IMR-90 (cell line): ENCODE data around the gene OR1L8. TPM values are rescaled to one million over a fixed set of nuclear protein-coding genes. Genes with fewer than 3 reads are reported as not detected.

Experiments
- ATAC-seq: fragments of 200-7000 bp; cut with Tn5 transposase; 2 replicates; pipeline ENCODE4 v1.9.1; 2020; ENCODE audit warnings: low read depth, mild to moderate bottlenecking, moderate library complexity
- BruUV-seq: library from RNA; stranded (reverse); fragments of 400-500 nt; replicated peaks from 2 replicates; lab custom pipeline; 2021; lab: Mats Ljungman, UMichigan
- CTCF ChIA-PET: fragments of 300-600 bp; formaldehyde crosslinking; extraction: SDS; loops from one replicate; lab custom pipeline; 2021; ENCODE audit warnings: antibody characterized with exemption; lab: Yijun Ruan, JAX
- POLR2A ChIA-PET: fragments of 300-600 bp; sonication (Branson Sonifier 250); formaldehyde crosslinking; loops from one replicate; lab custom pipeline; 2022; ENCODE audit warnings: antibody characterized with exemption; ENCODE audit not compliant: unreplicated experiment; lab: Charles Lee
- DNase-seq: peaks from one replicate; pipeline ENCODE4 v3.0.0; 2013
- H2AFZ ChIP-seq: replicated peaks from 2 replicates; pipeline ENCODE3; 2013; ENCODE audit warnings: low read length, mild to moderate bottlenecking; ENCODE audit not compliant: poor library complexity
- H2AK5ac ChIP-seq: 2 replicates; pipeline ENCODE4 v1.6.1; 2013; ENCODE audit warnings: low read depth, low read length, inconsistent platforms
- H2AK9ac ChIP-seq: replicated peaks from 2 replicates; pipeline ENCODE3; 2013; ENCODE audit warnings: mild to moderate bottlenecking, low read depth, low read length, moderate library complexity; ENCODE audit not compliant: poor library complexity
- H2BK120ac ChIP-seq: 2 replicates; pipeline ENCODE4 v1.6.1; 2013; ENCODE audit warnings: low read depth, low read length, inconsistent platforms
- H2BK15ac ChIP-seq: 3 replicates; pipeline ENCODE4 v1.6.1; 2013; ENCODE audit warnings: low read depth, low read length, inconsistent platforms
- H2BK20ac ChIP-seq: 2 replicates; pipeline ENCODE4 v1.6.1; 2013; ENCODE audit warnings: low read depth, mild to moderate bottlenecking, inconsistent platforms, low read length, moderate library complexity
- H2BK5ac ChIP-seq: 2 replicates; pipeline ENCODE4 v1.6.1; 2013; ENCODE audit warnings: mild to moderate bottlenecking, low read depth, low read length, inconsistent platforms; ENCODE audit not compliant: poor library complexity, severe bottlenecking
- H3K14ac ChIP-seq: replicated peaks from 2 replicates; pipeline ENCODE4 v1.6.1; 2013; ENCODE audit warnings: low read depth, low read length, inconsistent platforms
- H3K18ac ChIP-seq: 2 replicates; pipeline ENCODE4 v1.6.1; 2013; ENCODE audit warnings: low read depth, low read length, control low read depth
- H3K23ac ChIP-seq: 2 replicates; pipeline ENCODE4 v1.6.1; 2013; ENCODE audit warnings: low read depth, low read length, inconsistent platforms
- H3K27ac ChIP-seq: 2 replicates; pipeline ENCODE4 v1.5.1; 2013; ENCODE audit warnings: mild to moderate bottlenecking, control low read depth, low read length; ENCODE audit not compliant: insufficient read depth
- H3K27me3 ChIP-seq: 2 replicates; pipeline ENCODE4 v1.6.1; 2013; ENCODE audit warnings: low read length; ENCODE audit not compliant: control insufficient read depth, insufficient read depth
- H3K36me3 ChIP-seq: 2 replicates; pipeline ENCODE4 v1.6.1; 2013; ENCODE audit warnings: low read length, mixed read lengths; ENCODE audit not compliant: control insufficient read depth, insufficient read depth
- H3K4ac ChIP-seq: 2 replicates; pipeline ENCODE4 v1.6.1; 2013; ENCODE audit warnings: low read depth, low read length, inconsistent platforms
- H3K4me1 ChIP-seq: 2 replicates; pipeline ENCODE4 v1.6.1; 2013; ENCODE audit warnings: low read length, mixed read lengths; ENCODE audit not compliant: control insufficient read depth, insufficient read depth
- H3K4me2 ChIP-seq: 2 replicates; pipeline ENCODE4 v1.6.1; 2013; ENCODE audit warnings: low read depth, mild to moderate bottlenecking, control low read depth, low read length, moderate library complexity
- H3K4me3 ChIP-seq: 2 replicates; pipeline ENCODE4 v1.5.1; 2013; ENCODE audit warnings: low read depth, mild to moderate bottlenecking, control low read depth, low read length, moderate library complexity; ENCODE audit not compliant: insufficient read depth
- H3K56ac ChIP-seq: 2 replicates; pipeline ENCODE4 v1.6.1; 2013; ENCODE audit warnings: low read length, inconsistent platforms; ENCODE audit not compliant: insufficient read depth; ENCODE audit errors: extremely low read depth
- H3K79me1 ChIP-seq, 2 experiments: 2 replicates each; pipeline ENCODE4 v1.6.1; 2013; ENCODE audit warnings: low read length in 2 of 2, inconsistent platforms in 1 of 2, low read depth in 1 of 2
- H3K9ac ChIP-seq: 2 replicates; pipeline ENCODE4 v1.6.1; 2013; ENCODE audit warnings: low read depth, low read length, control low read depth
- H3K9me1 ChIP-seq: 2 replicates; pipeline ENCODE4 v1.6.1; 2013; ENCODE audit warnings: low read length, inconsistent platforms; ENCODE audit not compliant: insufficient read depth
- H3K9me3 ChIP-seq: 2 replicates; pipeline ENCODE4 v1.6.1; 2013; ENCODE audit warnings: low read length; ENCODE audit not compliant: control insufficient read depth, insufficient read depth
- H4K20me1 ChIP-seq: 2 replicates; pipeline ENCODE4 v1.6.1; 2013; ENCODE audit warnings: low read length, inconsistent platforms; ENCODE audit not compliant: insufficient read depth
- H4K5ac ChIP-seq: 2 replicates; pipeline ENCODE4 v1.6.1; 2013; ENCODE audit warnings: mild to moderate bottlenecking, low read depth, low read length, control low read depth
- H4K8ac ChIP-seq, 2 experiments: 2 replicates each; pipeline ENCODE4 v1.6.1; 2013; ENCODE audit warnings: low read depth in 2 of 2, low read length in 2 of 2, control low read depth in 1 of 2, inconsistent platforms in 1 of 2
- H4K91ac ChIP-seq: 2 replicates; pipeline ENCODE4 v1.6.1; 2013; ENCODE audit warnings: low read depth, low read length, inconsistent platforms; ENCODE audit not compliant: insufficient read depth
- BHLHE40 ChIP-seq: fragments of 150-350 bp; IDR thresholded peaks from 2 replicates; pipeline ENCODE4 v1.6.1; 2016; ENCODE audit warnings: mild to moderate bottlenecking, low read depth, low read length
- CEBPB ChIP-seq: IDR thresholded peaks from 2 replicates; pipeline ENCODE4 v1.6.1; 2012; ENCODE audit warnings: low read depth, low read length, improper control_type of control experiment
- CHD1 ChIP-seq: IDR thresholded peaks from 2 replicates; pipeline ENCODE4 v1.6.1; 2012; ENCODE audit warnings: low read depth, low read length, improper control_type of control experiment
- FOS ChIP-seq: fragments of 150-350 bp; IDR thresholded peaks from 2 replicates; pipeline ENCODE4 v1.6.1; 2016; ENCODE audit warnings: low read depth, low read length
- MAFK ChIP-seq: IDR thresholded peaks from 2 replicates; pipeline ENCODE4 v1.6.1; 2012; ENCODE audit warnings: low read depth, low read length, improper control_type of control experiment
- MAZ ChIP-seq: IDR thresholded peaks from 2 replicates; pipeline ENCODE4 v1.6.1; 2012; ENCODE audit warnings: low read depth, mild to moderate bottlenecking, low read length, improper control_type of control experiment, moderate library complexity, borderline replicate concordance
- MXI1 ChIP-seq: IDR thresholded peaks from 2 replicates; pipeline ENCODE4 v1.6.1; 2012; ENCODE audit warnings: low read depth, mild to moderate bottlenecking, low read length, moderate library complexity, borderline replicate concordance
- NFE2L2 ChIP-seq: fragments of 150-350 bp; IDR thresholded peaks from 2 replicates; pipeline ENCODE4 v1.6.1; 2016; ENCODE audit warnings: low read depth, mild to moderate bottlenecking, low read length
- POLR2A ChIP-seq: IDR thresholded peaks from 2 replicates; pipeline ENCODE4 v1.6.1; 2012; ENCODE audit warnings: mild to moderate bottlenecking, low read depth, low read length
- RCOR1 ChIP-seq: IDR thresholded peaks from 2 replicates; pipeline ENCODE4 v1.6.1; 2012; ENCODE audit warnings: mild to moderate bottlenecking, low read length, improper control_type of control experiment; ENCODE audit not compliant: insufficient replicate concordance
- RFX5 ChIP-seq: IDR thresholded peaks from 2 replicates; pipeline ENCODE4 v1.8.0; 2012; ENCODE audit warnings: low read depth, mild to moderate bottlenecking, low read length, moderate library complexity
- SMC3 ChIP-seq: fragments of 150-350 bp; IDR thresholded peaks from 2 replicates; pipeline ENCODE4 v1.6.1; 2016; ENCODE audit warnings: low read depth, mild to moderate bottlenecking, antibody characterized with exemption, low read length, moderate library complexity
- WGBS, 2 experiments: methylation state at CpG; one replicate each; pipeline versions ENCODE4 v1.1.5 to v1.1.7; 2013; ENCODE audit warnings: missing lambda C conversion rate in 2 of 2; ENCODE audit not compliant: insufficient read length in 1 of 2; ENCODE audit errors: extremely low coverage in 2 of 2; 5-methylcytosine and 5-hydroxymethylcytosine counted together
- dilution Hi-C: fragments of 300-500 bp; cut with HindIII; formaldehyde crosslinking; loops from one replicate; pipeline ENCODE4 v1.14.3; 2018; ENCODE audit warnings: low sequenced_read_pairs; ENCODE audit not compliant: unreplicated experiment
- in situ Hi-C: fragments of 300-500 bp; cut with MboI; formaldehyde crosslinking; loops from 3 replicates; pipeline ENCODE4 v1.14.3; 2019; ENCODE audit warnings: low sequenced_read_pairs, inconsistent platforms, mixed read lengths
- intact Hi-C: fragments of 100-400 bp; cut with micrococcal nuclease; formaldehyde crosslinking; loops from 2 replicates; pipeline ENCODE4 v1.10.0; 2022
- polyA plus RNA-seq, 3 experiments: library from polyadenylated mRNA; depleted of rRNA; stranded (reverse); fragments of >200 nt; gene quantifications; 2 replicates each; pipeline ENCODE4 v1.2.3, GENCODE V29; 2012; ENCODE audit warnings: low replicate concordance in 1 of 3
- total RNA-seq: library from RNA; depleted of rRNA; stranded (reverse); fragments of >200 nt; gene quantifications from 2 replicates; pipeline ENCODE4 v1.2.3, GENCODE V29; 2012
- TF ChIP-seq, protein P1 (sequence below): fragments of 150-350 bp; IDR thresholded peaks from 2 replicates; pipeline ENCODE4 v1.6.1; 2016; ENCODE audit warnings: low read depth, mild to moderate bottlenecking, low read length, moderate library complexity, borderline replicate concordance
- TF ChIP-seq, protein P2 (sequence below): conservative IDR thresholded peaks from 2 replicates; pipeline ENCODE4 v1.5.1; 2012; ENCODE audit warnings: mild to moderate bottlenecking, low read depth, low read length, improper control_type of control experiment
- TF ChIP-seq, protein P3 (sequence below): fragments of 150-350 bp; IDR thresholded peaks from 2 replicates; pipeline ENCODE4 v1.6.1; 2017; ENCODE audit warnings: mild to moderate bottlenecking, antibody characterized with exemption, low read length, low read depth

The OR1L8 gene
- total and polyA plus RNA-seq, 2 of the 4 experiments (the other 2 are of a cell fraction) = not detected

DNA sequence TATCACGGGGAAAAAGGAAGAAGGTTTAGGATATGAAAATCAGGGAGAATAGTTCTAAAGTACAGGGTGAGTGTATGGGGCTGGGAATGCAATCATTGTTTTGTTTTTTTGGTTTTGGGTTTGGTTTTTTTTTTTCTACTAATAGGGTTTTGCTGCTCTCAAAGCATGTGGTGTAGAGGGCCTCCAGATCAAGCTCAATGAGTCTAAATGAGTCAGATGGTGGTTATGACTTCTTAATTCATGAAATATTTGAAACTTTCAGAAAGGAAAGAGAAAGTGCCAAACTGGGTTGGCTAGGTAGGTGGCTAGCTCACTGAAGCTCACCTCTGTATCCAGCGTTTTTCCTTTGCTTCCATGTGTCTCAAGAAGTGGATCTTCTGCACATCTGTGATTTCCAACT, 10.7 kb downstream of the OR1L8 start:
- in situ Hi-C loops = no loop called here
- H3K4me3 ChIP-seq = no peak overlapping the region

More for the DNA sequence above, 10.7 kb downstream of the OR1L8 start:
- Histone ChIP-seq H4K5ac (peak overlapping the region; percentile 2), H4K20me1 (no peaks in the 10 kb centered on the region), H2AFZ (no peak overlapping the region), H3K23ac (peak overlapping the region; percentile 48; the same call in 1 of the 2 replicates), H2AK9ac (no peak overlapping the region), H2BK15ac (no peak overlapping the region), H3K9ac (no peak overlapping the region), H3K27ac (peak overlapping the region; percentile 77), H2AK5ac (no peak overlapping the region), H3K4me1 (peaks cover 5% of the 10 kb centered on the region; the same call in 1 of the 2 replicates), H3K4ac (peak overlapping the region; percentile 82), H2BK120ac (peak overlapping the region; percentile 84), H3K14ac (no peak overlapping the region), H3K4me2 (peak overlapping the region; percentile 0), H4K8ac (peak overlapping the region; percentile 4 to 22; a peak in 2 of 4 replicates), H3K9me3 (no peaks in the 10 kb centered on the region), H3K18ac (peak overlapping the region; percentile 33; the same call in 1 of the 2 replicates), H4K91ac (peak overlapping the region; percentile 73), H3K9me1 (no peaks in the 10 kb centered on the region), H2BK20ac (peak overlapping the region; percentile 73), H3K56ac (peak overlapping the region; percentile 27; the same call in 1 of the 2 replicates), H3K27me3 (no peaks in the 10 kb centered on the region; the same call in 1 of the 2 replicates), H2BK5ac (no peak overlapping the region), H3K36me3 (no peaks in the 10 kb centered on the region), H3K79me1 (no peaks in the 10 kb centered on the region)
- no peak for TF ChIP-seq RFX5
- TF ChIP-seq NFE2L2 = no peak
- no peak for TF ChIP-seq CEBPB
- TF ChIP-seq BHLHE40 = no peak
- no peak for TF ChIP-seq SMC3
- TF ChIP-seq, protein P1, sequence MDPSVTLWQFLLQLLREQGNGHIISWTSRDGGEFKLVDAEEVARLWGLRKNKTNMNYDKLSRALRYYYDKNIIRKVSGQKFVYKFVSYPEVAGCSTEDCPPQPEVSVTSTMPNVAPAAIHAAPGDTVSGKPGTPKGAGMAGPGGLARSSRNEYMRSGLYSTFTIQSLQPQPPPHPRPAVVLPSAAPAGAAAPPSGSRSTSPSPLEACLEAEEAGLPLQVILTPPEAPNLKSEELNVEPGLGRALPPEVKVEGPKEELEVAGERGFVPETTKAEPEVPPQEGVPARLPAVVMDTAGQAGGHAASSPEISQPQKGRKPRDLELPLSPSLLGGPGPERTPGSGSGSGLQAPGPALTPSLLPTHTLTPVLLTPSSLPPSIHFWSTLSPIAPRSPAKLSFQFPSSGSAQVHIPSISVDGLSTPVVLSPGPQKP = no peak
- no peak for TF ChIP-seq MXI1
- TF ChIP-seq CHD1 = no peak
- TF ChIP-seq MAFK = no peak
- TF ChIP-seq, protein P2, sequence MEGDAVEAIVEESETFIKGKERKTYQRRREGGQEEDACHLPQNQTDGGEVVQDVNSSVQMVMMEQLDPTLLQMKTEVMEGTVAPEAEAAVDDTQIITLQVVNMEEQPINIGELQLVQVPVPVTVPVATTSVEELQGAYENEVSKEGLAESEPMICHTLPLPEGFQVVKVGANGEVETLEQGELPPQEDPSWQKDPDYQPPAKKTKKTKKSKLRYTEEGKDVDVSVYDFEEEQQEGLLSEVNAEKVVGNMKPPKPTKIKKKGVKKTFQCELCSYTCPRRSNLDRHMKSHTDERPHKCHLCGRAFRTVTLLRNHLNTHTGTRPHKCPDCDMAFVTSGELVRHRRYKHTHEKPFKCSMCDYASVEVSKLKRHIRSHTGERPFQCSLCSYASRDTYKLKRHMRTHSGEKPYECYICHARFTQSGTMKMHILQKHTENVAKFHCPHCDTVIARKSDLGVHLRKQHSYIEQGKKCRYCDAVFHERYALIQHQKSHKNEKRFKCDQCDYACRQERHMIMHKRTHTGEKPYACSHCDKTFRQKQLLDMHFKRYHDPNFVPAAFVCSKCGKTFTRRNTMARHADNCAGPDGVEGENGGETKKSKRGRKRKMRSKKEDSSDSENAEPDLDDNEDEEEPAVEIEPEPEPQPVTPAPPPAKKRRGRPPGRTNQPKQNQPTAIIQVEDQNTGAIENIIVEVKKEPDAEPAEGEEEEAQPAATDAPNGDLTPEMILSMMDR = no peak
- TF ChIP-seq MAZ = no peak
- TF ChIP-seq RCOR1 = no peak
- TF ChIP-seq, protein P3, sequence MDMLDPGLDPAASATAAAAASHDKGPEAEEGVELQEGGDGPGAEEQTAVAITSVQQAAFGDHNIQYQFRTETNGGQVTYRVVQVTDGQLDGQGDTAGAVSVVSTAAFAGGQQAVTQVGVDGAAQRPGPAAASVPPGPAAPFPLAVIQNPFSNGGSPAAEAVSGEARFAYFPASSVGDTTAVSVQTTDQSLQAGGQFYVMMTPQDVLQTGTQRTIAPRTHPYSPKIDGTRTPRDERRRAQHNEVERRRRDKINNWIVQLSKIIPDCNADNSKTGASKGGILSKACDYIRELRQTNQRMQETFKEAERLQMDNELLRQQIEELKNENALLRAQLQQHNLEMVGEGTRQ = no peak
- no peak for TF ChIP-seq POLR2A
- TF ChIP-seq FOS = no peak
- WGBS, 2 experiments = no CpG with 5 or more reads among the region's 2 CpGs
- CTCF ChIA-PET = no interaction called here
- DNase-seq (no peak), ATAC-seq (peak; percentile 60)
- BruUV-seq = no TSS peak
- dilution Hi-C loops = no loop called here
- POLR2A ChIA-PET = interaction anchor here (0.6 to 0.8 kb wide), 2 partner anchors 16 to 28 kb away, joined by 3 to 9 read pairs; no protein-coding TSS in a partner anchor
- intact Hi-C loops = no loop called here
